ENCODE results near the gene SEC14L3.
A peak's percentile ranks its signal among the peaks of the same experiment; 100 is the strongest.

SEC14L3 gene

DNA sequence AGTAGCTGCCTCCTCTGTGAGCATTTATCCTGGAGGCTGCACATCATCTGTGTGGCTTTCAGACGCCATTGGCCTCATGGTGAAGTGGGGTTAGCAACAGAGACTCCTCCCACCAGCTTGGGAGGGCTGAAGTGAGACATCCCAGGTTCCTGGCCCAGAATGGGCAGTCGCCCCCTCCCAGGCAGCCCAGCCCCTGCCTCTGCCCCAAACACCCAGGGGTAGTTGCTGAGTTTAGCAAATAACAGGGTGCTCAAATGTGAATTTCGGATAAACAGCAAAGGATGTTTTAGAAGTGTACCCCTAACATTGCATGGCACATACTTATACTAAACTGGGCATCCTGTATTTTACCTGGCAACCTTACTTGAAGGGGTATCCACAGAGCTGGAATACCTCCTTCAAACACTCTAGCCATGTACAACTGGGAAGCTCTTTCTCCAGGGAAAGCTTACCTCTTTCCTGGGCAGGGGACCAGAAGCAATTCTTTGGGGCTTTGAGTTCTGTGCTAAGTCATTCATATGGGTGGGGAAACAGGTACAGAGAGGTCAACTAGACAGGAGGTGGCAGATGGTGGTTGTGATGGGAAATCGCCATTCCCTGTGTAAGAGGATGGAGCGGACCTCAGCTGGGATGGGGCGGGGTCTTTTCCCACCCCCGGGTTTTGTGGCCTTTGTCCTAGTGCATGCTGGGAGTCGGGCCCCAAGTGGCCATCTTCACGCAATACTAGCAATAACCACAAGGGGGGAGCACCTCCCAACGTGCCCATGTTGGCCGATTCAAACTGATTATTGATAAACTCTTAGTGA is 27.0 kb downstream of the SEC14L3 start:
- peak; percentile 79 for DNase-seq (ENCODE audit: low spot score)

DNA sequence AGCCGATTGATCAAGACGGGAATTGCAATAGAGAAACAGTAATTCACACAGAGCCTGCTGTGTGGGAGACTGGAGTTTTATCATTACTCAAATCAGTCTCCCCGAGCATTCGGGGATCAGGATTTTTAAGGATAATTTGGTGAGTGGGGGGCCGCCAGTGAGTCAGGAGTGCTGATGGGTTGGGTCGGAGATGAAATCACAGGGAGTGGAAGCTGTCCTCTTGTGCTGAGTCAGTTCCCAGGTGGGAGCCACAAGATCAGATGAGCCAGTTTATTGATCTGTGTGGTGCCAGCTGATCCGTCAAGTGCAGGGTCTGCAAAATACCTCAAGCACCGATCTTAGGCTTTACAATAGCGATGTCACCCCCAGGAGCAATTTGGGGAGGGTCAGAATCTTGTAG is 30.7 kb downstream of the SEC14L3 start:
- no peak for DNase-seq (ENCODE audit: low spot score)

- no peak for DNase-seq (ENCODE audit: low spot score)
Measured at GRCh38 chr22:30439836-30440235, 32.0 kb downstream of the SEC14L3 start.

DNA sequence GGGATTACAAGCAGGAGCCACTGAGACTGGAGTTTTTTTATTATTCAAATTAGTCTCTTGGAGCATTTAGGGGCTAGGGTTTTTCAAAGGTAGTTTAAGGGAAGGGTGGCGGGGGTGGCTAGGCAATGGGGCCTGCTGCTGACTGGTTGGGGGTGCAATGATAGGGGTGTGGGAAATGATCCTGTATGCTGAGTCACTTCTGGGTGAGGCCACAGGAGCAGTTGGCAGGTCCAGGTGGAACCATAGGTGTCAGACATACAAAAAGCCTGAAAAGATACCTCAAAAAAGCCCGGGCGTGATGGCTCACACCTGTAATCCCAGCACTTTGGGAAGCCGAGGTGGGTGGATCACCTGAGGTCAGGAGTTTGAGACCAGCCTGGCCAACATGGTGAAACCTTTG is 32.6 kb downstream of the SEC14L3 start:
- no peak for DNase-seq (ENCODE audit: low spot score)

DNA sequence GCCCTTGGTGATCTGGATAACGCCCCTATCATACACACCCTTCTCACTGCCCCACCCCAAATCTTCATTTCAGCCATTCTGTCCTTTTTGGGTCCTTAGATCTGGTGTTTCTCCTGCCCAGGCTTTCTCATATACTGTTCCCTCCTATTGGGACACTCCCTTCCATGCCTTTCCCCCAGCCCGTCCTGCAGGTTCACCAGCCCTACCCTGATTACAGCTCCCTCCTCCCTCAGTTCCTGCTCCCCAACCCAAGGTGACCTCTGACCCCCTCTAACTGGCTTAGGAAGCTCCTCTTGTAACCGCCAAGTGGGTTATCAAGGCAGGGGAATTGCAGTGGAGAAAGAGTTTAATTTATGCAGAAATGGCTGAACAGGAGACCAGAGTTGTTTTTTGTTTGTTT is 33.3 kb downstream of the SEC14L3 start:
- no peak for DNase-seq (ENCODE audit: low spot score)

DNA sequence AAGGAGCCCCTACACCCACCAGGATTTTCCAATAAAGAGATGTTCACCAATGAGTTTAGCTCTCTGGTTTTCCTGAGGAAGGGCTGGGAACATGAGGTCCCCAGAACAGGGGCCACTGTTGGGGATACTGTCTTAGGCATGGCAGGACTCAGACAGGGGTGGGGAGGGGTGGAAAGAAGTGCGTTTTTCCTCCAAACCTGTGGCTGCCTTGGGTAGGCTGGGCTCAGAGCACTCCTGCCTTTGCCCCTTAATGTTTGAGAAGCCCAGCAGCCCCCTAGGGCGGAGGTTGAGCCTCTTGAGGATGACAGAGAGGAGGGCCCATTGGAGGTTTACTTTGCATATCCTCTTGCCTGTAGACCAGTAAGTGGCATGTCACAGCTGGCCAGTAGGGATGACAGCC is 35.6 kb downstream of the SEC14L3 start:
- DNase-seq (ENCODE audit: low spot score), result no peak

- peak; percentile 88 for DNase-seq (ENCODE audit: low spot score)
Measured at GRCh38 chr22:30435674-30436126, 36.1 kb downstream of the SEC14L3 start.

DNA sequence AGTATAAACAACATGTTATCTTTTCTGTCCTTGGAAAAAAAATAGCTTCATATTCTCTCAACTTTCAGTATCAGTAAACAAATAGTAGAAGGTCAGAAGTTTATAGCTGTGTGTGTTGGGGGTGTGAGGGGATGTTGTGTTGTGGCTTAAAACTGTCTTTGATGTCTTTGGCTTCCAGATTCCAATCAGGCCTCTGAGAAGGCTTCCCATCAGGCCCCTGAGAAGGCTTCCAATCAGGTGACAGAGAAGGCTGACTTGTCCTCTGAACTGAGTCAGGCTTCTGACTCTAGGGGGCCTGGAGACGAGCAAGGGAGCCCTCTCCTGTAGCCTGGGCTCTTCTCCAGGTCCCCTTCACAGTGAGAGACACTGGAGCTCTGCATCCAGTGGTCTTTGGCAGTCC is 37.0 kb downstream of the SEC14L3 start:
- DNase-seq (ENCODE audit: low spot score), result no peak

DNA sequence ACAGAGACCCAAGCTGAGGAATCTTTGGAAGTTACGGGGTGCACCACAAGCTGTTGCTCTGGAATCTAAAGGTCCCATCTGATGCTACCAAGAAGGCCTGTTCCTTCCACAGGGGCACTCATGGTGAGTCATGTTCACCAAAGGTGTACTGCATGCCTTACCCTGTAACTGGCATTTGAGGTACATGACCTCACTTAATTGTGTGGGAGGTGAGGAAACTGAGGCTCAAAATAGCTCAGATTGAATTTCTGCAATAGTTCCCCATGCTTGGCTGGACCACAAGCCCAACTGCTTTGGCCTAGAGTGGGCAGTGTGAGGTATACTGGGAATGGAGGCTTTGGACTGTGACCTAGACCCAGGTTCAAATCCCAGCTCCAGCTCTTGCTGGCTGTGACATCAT is 38.0 kb downstream of the SEC14L3 start:
- DNase-seq (ENCODE audit: low spot score), result no peak

GRCh38 chr22:30433227-30433626 is 38.6 kb downstream of the SEC14L3 start:
- DNase-seq (ENCODE audit: low spot score), result no peak

DNA sequence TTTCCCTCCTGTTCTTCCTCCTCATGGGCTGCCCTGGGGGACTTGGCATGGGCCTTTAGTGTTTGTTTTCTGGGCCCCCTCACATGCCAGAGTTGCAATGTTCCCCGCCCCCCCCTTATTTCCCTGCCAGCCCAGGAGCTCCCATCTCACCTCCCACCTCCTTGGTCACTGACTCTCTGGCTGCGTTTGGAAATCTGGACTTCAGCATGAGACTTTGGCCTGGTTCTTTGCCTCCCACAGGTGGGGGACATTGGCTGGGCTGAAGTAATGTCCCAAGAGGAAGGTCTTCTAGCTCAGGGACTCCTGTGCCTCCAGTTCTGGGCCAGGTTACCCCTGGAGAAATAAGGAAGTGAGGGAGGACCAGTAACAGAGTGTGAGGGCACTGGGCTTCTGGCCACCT is 39.3 kb downstream of the SEC14L3 start:
- DNase-seq (ENCODE audit: low spot score), result no peak

DNA sequence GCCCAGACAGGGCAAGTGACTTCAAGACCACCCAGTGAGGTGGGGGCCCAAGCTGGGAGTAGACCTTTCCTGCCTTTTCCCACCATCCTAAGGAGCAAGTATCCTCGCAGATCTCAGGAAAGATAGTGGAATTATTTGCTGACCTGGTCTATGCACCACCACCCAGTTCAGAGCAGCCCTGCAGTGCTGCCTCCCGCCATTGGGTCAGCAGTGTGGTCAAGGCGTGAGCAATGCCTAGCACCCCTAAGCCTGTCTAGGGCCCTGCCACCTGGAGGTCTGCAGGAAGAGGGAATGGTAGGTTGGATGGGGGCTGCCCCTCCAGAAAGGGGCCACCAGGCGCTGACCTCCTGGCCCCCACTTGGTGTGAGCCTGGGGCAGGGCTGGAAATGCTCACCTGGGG is 39.7 kb downstream of the SEC14L3 start:
- DNase-seq (ENCODE audit: low spot score), result no peak

DNA sequence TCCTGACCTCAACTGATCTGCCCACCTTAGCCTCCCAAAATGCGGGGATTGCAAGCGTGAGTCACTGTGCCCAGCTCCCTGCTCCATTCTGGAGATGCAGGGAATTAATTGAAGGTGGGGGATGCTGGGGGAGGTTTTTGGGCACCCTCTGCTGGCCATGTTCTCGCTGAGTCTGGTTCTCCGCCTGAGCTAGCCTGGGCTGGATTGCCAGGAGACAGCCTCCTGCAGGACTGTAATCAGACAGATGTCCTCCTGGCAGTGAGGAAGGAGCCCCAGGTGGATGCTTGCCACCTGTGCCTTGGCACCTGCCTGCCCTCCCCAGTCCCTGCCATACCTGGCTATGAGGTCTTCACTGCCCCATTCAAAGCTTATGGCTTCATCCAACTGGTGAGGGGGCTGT is 40.9 kb downstream of the SEC14L3 start:
- no peak for DNase-seq (ENCODE audit: low spot score)

GRCh38 chr22:30429887-30430286 is 41.9 kb downstream of the SEC14L3 start:
- no peak for DNase-seq (ENCODE audit: low spot score)

DNA sequence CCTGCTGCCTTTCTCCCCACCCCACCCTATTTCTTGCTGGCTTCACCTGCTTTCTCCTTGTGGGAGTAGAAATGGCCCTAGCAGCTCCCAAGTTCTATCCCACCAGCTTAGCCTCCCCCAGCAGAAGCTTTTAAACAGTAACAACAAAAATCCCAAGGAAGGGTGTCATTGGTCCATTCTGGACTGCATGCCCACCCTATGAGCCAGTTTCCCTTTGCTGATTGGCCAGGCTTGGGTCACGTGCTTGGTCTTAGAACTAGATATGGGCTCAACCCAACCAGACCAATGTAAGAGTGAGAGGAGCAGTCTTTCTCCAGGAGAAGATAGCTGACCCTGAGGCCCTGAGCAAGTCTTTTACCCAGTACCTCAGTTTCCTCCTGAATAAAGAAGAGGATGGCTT is 43.9 kb downstream of the SEC14L3 start:
- DNase-seq (ENCODE audit: low spot score), result no peak

GRCh38 chr22:30426388-30427353 is 45.1 kb downstream of the SEC14L3 start:
- DNase-seq (ENCODE audit: low spot score), result peak; percentile 94

GRCh38 chr22:30425616-30426387 is 46.0 kb downstream of the SEC14L3 start, which contains the start of gene MTFP1:
MTFP1 (plus strand) TSS chr22:30425768; CDS start chr22:30425880, 112 bp downstream.
- DNase-seq (ENCODE audit: low spot score), result peak; percentile 59

DNA sequence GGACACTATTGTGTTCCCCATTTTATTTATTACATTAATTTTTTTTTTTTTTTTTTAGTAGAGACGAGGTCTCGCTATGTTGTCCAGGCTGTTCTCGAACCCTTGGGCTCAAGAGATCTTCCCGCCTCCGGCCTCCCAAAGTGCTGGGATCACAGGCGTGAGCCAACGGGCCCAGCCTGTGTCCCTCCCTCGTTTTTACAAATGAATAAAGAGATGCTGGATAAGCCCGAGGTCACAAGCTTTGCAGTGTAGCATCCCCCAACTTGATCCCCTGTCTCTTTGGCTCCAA is 46.5 kb downstream of the SEC14L3 start:
- no peak for DNase-seq (ENCODE audit: low spot score)

GRCh38 chr22:30424534-30425326 is 47.1 kb downstream of the SEC14L3 start:
- DNase-seq (ENCODE audit: low spot score), result peak; percentile 37

DNA sequence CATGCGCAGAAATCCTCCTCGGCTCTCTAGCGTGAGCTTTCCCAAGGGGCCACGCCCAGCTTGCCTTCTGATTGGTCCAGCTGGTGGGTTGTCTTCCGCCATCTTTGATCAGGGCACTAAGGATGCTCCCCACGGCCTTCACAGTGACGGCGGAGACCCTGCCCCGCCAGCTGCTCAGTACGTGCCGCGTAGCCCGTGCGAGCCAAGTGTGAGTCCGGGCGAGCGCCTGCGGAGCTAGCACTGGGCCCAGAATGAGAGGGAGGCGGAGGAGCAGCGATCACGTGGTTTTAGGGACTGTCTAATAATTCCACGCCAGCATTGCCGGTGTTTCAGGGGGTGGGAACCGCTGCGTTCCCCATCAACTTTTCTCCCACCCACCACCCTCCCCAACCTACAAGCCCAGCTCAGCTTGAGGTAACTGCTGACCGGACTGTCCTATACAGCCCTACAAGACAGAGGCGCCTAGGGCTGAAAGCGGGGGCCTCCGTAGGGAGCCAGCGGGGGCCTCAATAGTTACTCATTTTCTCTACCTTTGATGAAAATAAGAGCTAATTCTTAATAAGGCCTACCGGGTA is 47.8 kb downstream of the SEC14L3 start:
- DNase-seq (ENCODE audit: low spot score), result peak; percentile 100

DNA sequence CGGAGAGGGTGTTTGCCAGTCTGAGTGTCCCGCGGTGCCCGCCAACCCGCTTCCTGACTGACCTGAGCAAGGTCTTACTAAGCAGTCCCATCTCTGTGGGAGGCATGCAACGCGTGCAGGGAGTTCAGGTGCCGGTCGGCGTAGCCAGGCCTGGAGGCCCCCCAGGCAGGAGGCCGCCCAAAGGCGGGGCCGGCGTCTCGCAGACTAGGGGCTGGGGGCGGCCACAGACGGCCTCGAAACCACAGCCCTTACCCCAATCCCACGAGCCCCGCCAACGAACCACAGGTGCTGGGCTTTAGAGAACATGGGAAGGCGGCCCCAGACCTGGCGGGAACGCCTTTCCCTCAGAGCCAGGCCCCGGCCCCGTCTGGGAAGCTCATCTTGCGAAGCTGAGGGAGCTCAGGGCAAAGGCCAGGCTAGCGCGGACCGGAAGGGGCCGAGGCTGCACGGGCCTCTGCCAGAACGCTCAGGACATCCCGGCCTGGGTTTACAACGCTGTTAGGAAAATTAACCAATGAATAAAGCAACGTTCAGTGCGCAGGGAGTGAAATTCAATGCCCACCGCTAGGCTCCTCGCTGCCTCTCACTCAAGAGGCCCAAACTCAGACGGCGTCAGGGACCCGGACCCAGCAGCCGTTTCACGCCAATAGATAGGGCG is 48.4 kb downstream of the SEC14L3 start:
- DNase-seq (ENCODE audit: low spot score), result peak; percentile 53

Data from activated CD4-positive, alpha-beta T cell treated with anti-CD3 and anti-CD28 coated beads, Interleukin-2, Interleukin-4, amounts not matched to agents 100 ng/mL and 50 ng/mL, durations not matched to agents 16 hours and 8 hours (primary cell).